ENCODE measurements around the gene DTX3.
A peak's percentile ranks its signal among the peaks of the same experiment; 100 is the strongest.

The DTX3 gene

DNA sequence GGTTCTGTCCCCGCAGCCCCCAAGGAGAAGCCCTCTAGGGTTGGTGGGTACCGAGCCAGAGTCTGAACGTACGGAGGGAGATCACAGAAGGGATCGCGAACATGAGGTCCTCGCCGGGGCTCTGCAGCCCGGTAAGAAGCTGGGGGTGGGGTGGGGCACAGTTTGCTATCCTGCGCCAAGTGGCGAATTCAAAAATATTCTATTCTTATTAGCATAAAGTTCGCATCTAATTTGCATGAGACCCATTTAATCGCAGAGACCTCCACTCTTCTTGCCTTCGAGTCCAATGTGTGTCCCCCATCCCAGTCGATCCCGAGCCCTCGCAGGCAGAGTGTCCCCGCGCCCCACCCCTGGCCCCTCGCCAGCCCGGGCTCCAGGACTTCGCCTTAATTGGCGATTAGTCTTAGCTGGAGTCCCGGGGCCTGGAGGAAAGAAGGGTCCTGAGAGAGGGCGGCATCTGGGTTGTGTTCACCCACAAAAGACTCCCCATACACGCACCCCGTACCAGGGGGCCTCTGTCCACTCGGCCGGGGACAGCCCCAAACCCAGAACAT is 6.0 kb downstream of the DTX3 start:
- in situ Hi-C loops (cut with HindIII; ENCODE audit: low sequenced_read_pairs): no loop called here
- DNase-seq (ENCODE audit: low read depth): no peak
- no peak for TF ChIP-seq CTCF (IDR thresholded peaks at IDR 0.05; ENCODE audit: low read depth, low read length, missing control alignments)
- peak overlapping the region; percentile 59 for H3K4me3 ChIP-seq (ENCODE audit: low read depth, low read length)

GRCh38 chr12:57611108-57611826 is 6.6 kb downstream of the DTX3 start, which contains the start of gene ARHGEF25:
Gene ARHGEF25, plus strand, starts transcription at chr12:57611435. Its CDS starts 460 bp downstream, at chr12:57611895.
- peak within 1 kb of the TSS; percentile 59 for H3K4me3 ChIP-seq (ENCODE audit: low read depth, low read length)
- DNase-seq (ENCODE audit: low read depth): no peak
- in situ Hi-C loops (cut with HindIII; ENCODE audit: low sequenced_read_pairs): no loop called here
- no peak for TF ChIP-seq CTCF (IDR thresholded peaks at IDR 0.05; ENCODE audit: low read depth, low read length, missing control alignments)

GRCh38 chr12:57611827-57612710 is 7.4 kb downstream of the DTX3 start:
- in situ Hi-C loops (cut with HindIII; ENCODE audit: low sequenced_read_pairs): no loop called here
- no peak for TF ChIP-seq CTCF (IDR thresholded peaks at IDR 0.05; ENCODE audit: low read depth, low read length, missing control alignments)
- peak overlapping the region; percentile 59 for H3K4me3 ChIP-seq (ENCODE audit: low read depth, low read length)
- DNase-seq (ENCODE audit: low read depth): no peak

DNA sequence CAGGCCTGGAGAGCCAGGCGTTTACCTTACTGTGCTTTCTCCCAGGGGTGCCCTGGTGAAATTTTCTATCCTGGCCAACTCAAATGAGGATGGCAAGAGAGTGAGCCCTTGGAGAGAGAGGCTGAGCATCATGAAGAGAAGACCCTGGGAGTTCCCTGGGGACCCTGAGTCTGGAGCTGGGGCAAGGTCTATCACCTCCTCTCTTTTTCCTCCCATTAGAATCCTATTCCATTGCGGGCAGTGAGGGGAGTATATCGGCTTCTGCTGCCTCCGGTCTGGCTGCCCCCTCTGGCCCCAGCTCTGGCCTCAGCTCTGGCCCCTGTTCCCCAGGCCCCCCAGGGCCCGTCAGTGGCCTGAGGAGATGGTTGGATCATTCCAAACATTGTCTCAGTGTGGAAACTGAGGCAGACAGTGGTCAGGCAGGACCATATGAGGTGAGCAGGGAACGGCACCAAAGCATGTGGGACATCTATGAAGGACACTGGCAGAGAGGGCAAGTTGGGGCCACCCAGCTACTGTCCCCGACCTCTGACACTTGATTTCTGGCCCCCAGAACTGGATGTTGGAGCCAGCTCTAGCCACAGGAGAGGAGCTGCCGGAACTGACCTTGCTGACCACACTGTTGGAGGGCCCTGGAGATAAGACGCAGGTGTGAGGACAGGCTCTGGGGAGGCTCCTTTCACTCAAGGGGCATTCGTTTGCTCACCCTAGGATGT is 8.2 kb downstream of the DTX3 start:
- in situ Hi-C loops (cut with HindIII; ENCODE audit: low sequenced_read_pairs): no loop called here
- no peak for DNase-seq (ENCODE audit: low read depth)
- no peak overlapping the region for H3K4me3 ChIP-seq (ENCODE audit: low read depth, low read length)
- no peak for TF ChIP-seq CTCF (IDR thresholded peaks at IDR 0.05; ENCODE audit: low read depth, low read length, missing control alignments)

GRCh38 chr12:57613427-57614109 is 8.9 kb downstream of the DTX3 start:
- no peak for DNase-seq (ENCODE audit: low read depth)
- no peak overlapping the region for H3K4me3 ChIP-seq (ENCODE audit: low read depth, low read length)
- no peak for TF ChIP-seq CTCF (IDR thresholded peaks at IDR 0.05; ENCODE audit: low read depth, low read length, missing control alignments)
- in situ Hi-C loops (cut with HindIII; ENCODE audit: low sequenced_read_pairs): no loop called here
